ENCODE data around the gene OPA3. TPM values are rescaled to one million over a fixed set of nuclear protein-coding genes. Genes with fewer than 3 reads are reported as not detected.

Gene OPA3
- total and polyA plus RNA-seq, 10 of the 15 experiments (the other 5 are each of a cell fraction or from before 2014, with no cell fraction given) = 2.2 to 24.3 (median 13.3) TPM

- no peaks in the 10 kb centered on the region for H4K20me1 ChIP-seq (ENCODE audit: control insufficient read depth, insufficient read depth)
- no peak overlapping the region for H3K27ac ChIP-seq (ENCODE audit: control insufficient read depth, insufficient read depth)
- H3K27me3 ChIP-seq (replicated peaks in 1 of 2; ENCODE audit: control insufficient read depth in 2 of 2, insufficient read depth in 2 of 2, low read length in 1 of 2) = no peaks in the 10 kb centered on the region
- ChIA-PET RAD21 (ENCODE audit: unreplicated experiment) (interaction anchor here (1.5 to 1.6 kb wide), 2 partner anchors 14 to 132 kb away, joined by 4 to 5 read pairs; no protein-coding TSS in a partner anchor), POLR2A (interaction anchor here (0.6 to 1.1 kb wide), 2 partner anchors 71 to 199 kb away, joined by 3 read pairs; no protein-coding TSS in a partner anchor), CTCF (interaction anchor here (0.5 to 2.3 kb wide), 6 partner anchors 9 to 348 kb away, joined by 3 to 9 read pairs (median 4); no protein-coding TSS in a partner anchor), SMC1A (ENCODE audit: uncharacterized antibody, unreplicated experiment) (interaction anchor here (0.6 to 1.7 kb wide), 4 partner anchors 12 to 86 kb away, joined by 3 to 6 read pairs (median 3); no protein-coding TSS in a partner anchor)
- WGBS (ENCODE audit: insufficient coverage, insufficient replicate concordance, low lambda C conversion rate, missing lambda C conversion rate) = 92% methylated on average over 8 of the region's 8 CpGs
- in situ Hi-C loops (cut with MboI) = no loop called here
- H3K9me3 ChIP-seq (replicated peaks; ENCODE audit: control insufficient read depth, insufficient read depth, low read length) = no peaks in the 10 kb centered on the region; the same call in 2 of the 3 replicates
- peaks cover 20% of the 10 kb centered on the region for H3K79me2 ChIP-seq (ENCODE audit: control insufficient read depth, insufficient read depth, low read length)
- TF ChIP-seq, protein P1, sequence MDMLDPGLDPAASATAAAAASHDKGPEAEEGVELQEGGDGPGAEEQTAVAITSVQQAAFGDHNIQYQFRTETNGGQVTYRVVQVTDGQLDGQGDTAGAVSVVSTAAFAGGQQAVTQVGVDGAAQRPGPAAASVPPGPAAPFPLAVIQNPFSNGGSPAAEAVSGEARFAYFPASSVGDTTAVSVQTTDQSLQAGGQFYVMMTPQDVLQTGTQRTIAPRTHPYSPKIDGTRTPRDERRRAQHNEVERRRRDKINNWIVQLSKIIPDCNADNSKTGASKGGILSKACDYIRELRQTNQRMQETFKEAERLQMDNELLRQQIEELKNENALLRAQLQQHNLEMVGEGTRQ (IDR thresholded peaks at IDR 0.05; ENCODE audit: borderline replicate concordance, low read depth, low read length) = no peak
- no peak for TF ChIP-seq ZNF384 (IDR thresholded peaks at IDR 0.05; ENCODE audit: borderline replicate concordance, low read depth, low read length)
- TF ChIP-seq CBX3 (IDR thresholded peaks at IDR 0.05; ENCODE audit: borderline replicate concordance, low read depth) = no peak
- TF ChIP-seq ETV6 (conservative IDR thresholded peaks at IDR 0.05 in 1 of 2, IDR thresholded peaks at IDR 0.05 in 1 of 2; ENCODE audit: borderline replicate concordance in 1 of 2, low read depth in 1 of 2) = no peak
- TF ChIP-seq EED (IDR thresholded peaks at IDR 0.05; ENCODE audit: low read depth) = no peak
- TF ChIP-seq HDAC2 (IDR thresholded peaks at IDR 0.05) = no peak
- no peak for TF ChIP-seq SIX5 (IDR thresholded peaks at IDR 0.05; ENCODE audit: low read depth, low read length, severe bottlenecking)
- intact Hi-C loops (cut with micrococcal nuclease; ENCODE audit: unreplicated experiment) = loop anchor here (5.0 kb wide), 1 partner anchor 74 kb away; the partner anchor contains the start of genes PPM1N and RTN2
- no peak for FAIRE-seq
- H3K36me3 ChIP-seq (ENCODE audit: control insufficient read depth in 2 of 2, insufficient read depth in 2 of 2, low read length in 1 of 2) = no peaks in the 10 kb centered on the region; a peak in 2 of 4 replicates
- H3K4me1 ChIP-seq (ENCODE audit: control insufficient read depth, insufficient read depth, low read length) = peaks cover 5% of the 10 kb centered on the region; the same call in 1 of the 2 replicates
- H3K9ac ChIP-seq (ENCODE audit: control insufficient read depth, insufficient read depth, low read length) = no peak overlapping the region
- H3K4me2 ChIP-seq (ENCODE audit: control insufficient read depth, insufficient read depth) = no peak overlapping the region
- H3K4me3 ChIP-seq = no peak overlapping the region
- no peak overlapping the region for H2AFZ ChIP-seq (ENCODE audit: control insufficient read depth, low read depth, low read length)
- ATAC-seq = no peak
- BruUV-seq (replicated peaks) = no TSS peak
- DNase-seq (ENCODE audit: low read depth, low spot score) = no peak
Observed at GRCh38 chr19:45571457-45572220, 13.0 kb downstream of the OPA3 start.

All from GM12878 (cell line).